Measurements from ENCODE around the gene ZNG1A.
"Not testable (repeated sequence)": the region's sequence is repeated elsewhere in the genome, so short reads cannot be mapped to it uniquely, and the experiment has no call there.

The ZNG1A gene

GRCh38 chr9:94992-95391 is 83.9 kb downstream of the ZNG1A start:
- not testable (repeated sequence) for DNase-seq

GRCh38 chr9:94323-94722 is 84.5 kb downstream of the ZNG1A start:
- not testable (repeated sequence) for DNase-seq

GRCh38 chr9:93909-94308 is 84.9 kb downstream of the ZNG1A start:
- not testable (repeated sequence) for DNase-seq

DNA sequence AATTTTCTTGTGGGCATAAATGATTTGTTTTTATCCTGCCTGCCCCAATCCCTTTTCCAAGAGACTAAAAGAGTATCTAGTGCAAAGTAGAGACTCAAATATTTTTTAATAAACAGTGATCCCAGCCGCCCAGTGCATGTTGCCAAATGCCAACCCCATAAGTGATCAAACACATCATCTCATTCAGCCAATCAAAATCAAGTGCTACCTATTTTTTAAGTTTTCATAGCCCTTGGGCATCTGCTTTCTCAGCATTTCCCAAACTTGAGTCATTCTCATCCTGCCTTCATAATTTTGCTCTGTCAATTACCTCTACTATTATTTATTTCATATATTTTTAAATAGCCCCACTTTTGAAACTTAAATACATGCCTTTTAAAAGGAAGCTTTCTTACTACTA is 88.0 kb downstream of the ZNG1A start:
- DNase-seq = not testable (repeated sequence)

- DNase-seq = not testable (repeated sequence)
Observed at GRCh38 chr9:88396-89037, 90.3 kb downstream of the ZNG1A start.

GRCh38 chr9:87860-88259 is 91.0 kb downstream of the ZNG1A start:
- DNase-seq = not testable (repeated sequence)

DNA sequence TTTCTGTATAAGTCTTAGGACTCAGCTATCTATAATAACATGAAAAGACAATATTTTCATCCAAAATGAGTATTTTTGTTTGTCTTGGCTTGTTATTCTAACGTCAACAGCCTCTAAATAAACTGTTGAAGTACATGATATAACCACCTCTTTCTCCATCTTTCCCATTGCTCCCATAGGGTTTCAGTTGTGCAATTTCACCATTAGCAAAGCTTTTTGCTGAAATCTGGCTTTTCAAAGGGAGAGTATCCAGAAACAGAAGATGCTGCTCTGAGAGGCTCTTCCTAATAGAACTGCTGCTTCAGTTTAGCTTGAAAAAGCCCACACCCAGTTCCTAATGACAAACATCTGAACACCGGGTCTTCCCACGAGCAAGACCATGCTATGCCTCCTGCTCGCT is 91.8 kb downstream of the ZNG1A start:
- not testable (repeated sequence) for DNase-seq

DNA sequence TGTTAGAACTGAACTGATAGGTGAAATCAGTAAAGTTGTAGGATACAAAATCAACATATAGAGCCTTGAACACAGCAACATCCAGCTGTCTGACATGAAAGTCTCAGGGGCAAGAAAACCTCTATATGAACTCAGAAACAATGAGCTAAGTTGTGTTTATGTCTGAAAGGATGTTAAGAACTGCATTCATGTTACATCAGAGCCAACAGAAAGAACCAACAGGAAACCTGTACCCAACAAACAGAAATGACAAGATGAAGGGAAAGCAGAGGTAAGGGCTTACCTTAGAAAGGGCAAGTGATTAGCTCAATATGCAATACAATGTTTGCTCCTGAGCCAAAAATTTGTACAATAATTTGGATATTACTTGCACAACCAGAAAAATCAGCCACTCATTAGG is 92.2 kb downstream of the ZNG1A start:
- DNase-seq = not testable (repeated sequence)

GRCh38 chr9:82932-83689 is 95.7 kb downstream of the ZNG1A start:
- DNase-seq = not testable (repeated sequence)

DNA sequence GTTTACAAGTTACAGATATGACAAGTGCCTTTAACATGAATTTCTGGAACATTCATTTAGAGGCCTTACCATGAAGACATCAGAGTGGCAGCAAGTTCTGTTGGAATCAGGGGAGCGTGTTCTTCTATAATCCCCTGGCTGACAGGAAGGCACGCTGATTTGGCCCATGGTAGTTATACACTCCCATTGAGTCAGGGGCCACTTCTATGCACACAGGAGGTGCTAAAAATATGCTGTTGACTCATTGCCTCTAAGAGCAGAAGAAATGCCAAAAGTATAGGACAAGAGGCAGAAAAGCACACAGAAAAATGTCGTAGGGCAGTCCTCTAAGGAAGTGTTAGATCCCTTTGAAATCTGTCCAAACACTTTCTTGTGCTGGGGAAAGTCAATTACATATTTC is 100.5 kb downstream of the ZNG1A start:
- not testable (repeated sequence) for DNase-seq

- not testable (repeated sequence) for DNase-seq
Observed at GRCh38 chr9:76389-76788, 102.5 kb downstream of the ZNG1A start.

GRCh38 chr9:73900-74525 is 104.8 kb downstream of the ZNG1A start:
- not testable (repeated sequence) for DNase-seq

- peak; percentile 12 for DNase-seq
Observed at GRCh38 chr9:73076-73899, 105.6 kb downstream of the ZNG1A start.
